HUES64 (cell line): ENCODE results near the gene KCNK7. TPM values are rescaled to one million over a fixed set of nuclear protein-coding genes. Genes with fewer than 3 reads are reported as not detected.
A peak's percentile ranks its signal among the peaks of the same experiment; 100 is the strongest.
"Not testable (repeated sequence)": the region's sequence is repeated elsewhere in the genome, so short reads cannot be mapped to it uniquely, and the experiment has no call there.

Experiments used
- H3K27ac ChIP-seq: 2 replicates; pipeline ENCODE4 v1.7.0; 2013; ENCODE audit warnings: low read depth, low read length, inconsistent platforms
- H3K27me3 ChIP-seq: 2 replicates; pipeline ENCODE4 v1.6.1; 2013; ENCODE audit warnings: mild to moderate bottlenecking, low read length; ENCODE audit not compliant: insufficient read depth
- H3K36me3 ChIP-seq: 2 replicates; pipeline ENCODE4 v1.6.1; 2013; ENCODE audit warnings: mild to moderate bottlenecking, low read length; ENCODE audit not compliant: insufficient read depth
- H3K4me1 ChIP-seq: 2 replicates; pipeline ENCODE4 v1.6.1; 2013; ENCODE audit warnings: mild to moderate bottlenecking, low read length, moderate library complexity; ENCODE audit not compliant: insufficient read depth
- H3K4me3 ChIP-seq: 2 replicates; pipeline ENCODE4 v1.5.1; 2013; ENCODE audit warnings: mild to moderate bottlenecking, low read length, moderate library complexity
- H3K9ac ChIP-seq: 2 replicates; pipeline ENCODE4 v1.6.1; 2013; ENCODE audit warnings: mild to moderate bottlenecking, low read depth, low read length
- H3K9me3 ChIP-seq: 2 replicates; pipeline ENCODE4 v1.6.1; 2013; ENCODE audit warnings: low read depth, low read length; ENCODE audit not compliant: insufficient read depth
- WGBS: fragments of 150-250, 120-280 bp; methylation state at CpG from one replicate; pipeline ENCODE4 v1.1.7; 2013; ENCODE audit warnings: missing lambda C conversion rate; 5-methylcytosine and 5-hydroxymethylcytosine counted together
- polyA plus RNA-seq, 2 experiments: library from polyadenylated mRNA; stranded (reverse); fragments of 50-300 nt; gene quantifications; one replicate each; pipeline ENCODE4 v1.2.3, GENCODE V29; 2013

KCNK7 gene, protein sequence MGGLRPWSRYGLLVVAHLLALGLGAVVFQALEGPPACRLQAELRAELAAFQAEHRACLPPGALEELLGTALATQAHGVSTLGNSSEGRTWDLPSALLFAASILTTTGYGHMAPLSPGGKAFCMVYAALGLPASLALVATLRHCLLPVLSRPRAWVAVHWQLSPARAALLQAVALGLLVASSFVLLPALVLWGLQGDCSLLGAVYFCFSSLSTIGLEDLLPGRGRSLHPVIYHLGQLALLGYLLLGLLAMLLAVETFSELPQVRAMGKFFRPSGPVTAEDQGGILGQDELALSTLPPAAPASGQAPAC
- polyA plus RNA-seq (2013, experiment 1 of 2) = 0.60 TPM
- 0.32 TPM for polyA plus RNA-seq (2013, experiment 2 of 2)

- H3K9me3 ChIP-seq = no peaks in the 10 kb centered on the region
- no peak within 1 kb of the TSS for H3K9ac ChIP-seq
- 79% methylated on average over 10 of the region's 12 CpGs for WGBS
- peaks cover 33% of the 10 kb centered on the region for H3K27me3 ChIP-seq
- H3K36me3 ChIP-seq = peaks cover 11% of the 10 kb centered on the region
- H3K27ac ChIP-seq = no peak within 1 kb of the TSS
- H3K4me1 ChIP-seq = 0 out of 2 replicates have a peak, but pooled peaks cover 3% of the 10 kb centered on the region
- H3K4me3 ChIP-seq = no peak within 1 kb of the TSS
Measured at GRCh38 chr11:65595543-65596281, at the start of gene KCNK7. Gene KCNK7, minus strand, starts transcription at chr11:65595800. Its CDS starts 28 bp downstream, at chr11:65595772.

- WGBS = 94% methylated on average over 11 of the region's 11 CpGs
- peaks cover 5% of the 10 kb centered on the region; the same call in 1 of the 2 replicates for H3K36me3 ChIP-seq
- peaks cover 10% of the 10 kb centered on the region for H3K4me1 ChIP-seq
- H3K27ac ChIP-seq = no peak overlapping the region
- H3K4me3 ChIP-seq = no peak overlapping the region
- H3K27me3 ChIP-seq = no peaks in the 10 kb centered on the region; the same call in 1 of the 2 replicates
- H3K9ac ChIP-seq = no peak overlapping the region
- no peaks in the 10 kb centered on the region for H3K9me3 ChIP-seq
Measured at GRCh38 chr11:65644837-65645236, 49.2 kb upstream of the KCNK7 start.

DNA sequence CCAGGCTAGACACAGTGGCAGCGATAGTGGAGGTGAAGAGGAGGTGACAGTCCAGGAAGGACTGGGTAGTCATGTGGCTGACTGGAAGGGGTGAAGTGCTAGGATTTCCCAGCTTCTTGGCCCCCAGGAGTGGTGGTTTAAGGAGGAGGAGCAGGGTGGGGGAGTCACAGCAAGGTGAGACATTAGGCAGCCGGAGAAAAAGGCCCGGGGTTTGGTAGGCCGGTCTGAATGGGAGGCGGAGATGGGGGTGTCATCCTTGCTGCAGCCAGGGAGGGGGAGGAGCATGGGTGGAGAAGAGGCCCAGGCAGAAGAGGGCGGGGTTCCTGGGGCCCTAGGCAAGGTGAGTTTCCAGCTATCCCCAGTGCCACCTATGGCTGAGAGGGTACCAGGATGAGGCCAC, 48.4 kb upstream of the KCNK7 start:
- no peak overlapping the region for H3K27ac ChIP-seq
- no peaks in the 10 kb centered on the region; the same call in 1 of the 2 replicates for H3K27me3 ChIP-seq
- H3K4me1 ChIP-seq = peaks cover 11% of the 10 kb centered on the region
- no peak overlapping the region for H3K4me3 ChIP-seq
- WGBS = 69% methylated on average over 6 of the region's 6 CpGs
- H3K9ac ChIP-seq = no peak overlapping the region
- no peaks in the 10 kb centered on the region for H3K9me3 ChIP-seq
- no peaks in the 10 kb centered on the region for H3K36me3 ChIP-seq

- Histone ChIP-seq H3K27ac (0 out of 2 replicates have a peak overlapping the region, but pooled peaks have one; percentile 55), H3K36me3 (0 out of 2 replicates have a peak, but pooled peaks cover under 1% of the 10 kb centered on the region), H3K9ac (no peak overlapping the region; the same call in 1 of the 2 replicates), H3K27me3 (no peaks in the 10 kb centered on the region), H3K4me1 (peaks cover 20% of the 10 kb centered on the region), H3K9me3 (no peaks in the 10 kb centered on the region), H3K4me3 (peak overlapping the region; percentile 31)
- 92% methylated on average over 49 of the region's 49 CpGs for WGBS
Measured at GRCh38 chr11:65642014-65642671, 46.5 kb upstream of the KCNK7 start.

DNA sequence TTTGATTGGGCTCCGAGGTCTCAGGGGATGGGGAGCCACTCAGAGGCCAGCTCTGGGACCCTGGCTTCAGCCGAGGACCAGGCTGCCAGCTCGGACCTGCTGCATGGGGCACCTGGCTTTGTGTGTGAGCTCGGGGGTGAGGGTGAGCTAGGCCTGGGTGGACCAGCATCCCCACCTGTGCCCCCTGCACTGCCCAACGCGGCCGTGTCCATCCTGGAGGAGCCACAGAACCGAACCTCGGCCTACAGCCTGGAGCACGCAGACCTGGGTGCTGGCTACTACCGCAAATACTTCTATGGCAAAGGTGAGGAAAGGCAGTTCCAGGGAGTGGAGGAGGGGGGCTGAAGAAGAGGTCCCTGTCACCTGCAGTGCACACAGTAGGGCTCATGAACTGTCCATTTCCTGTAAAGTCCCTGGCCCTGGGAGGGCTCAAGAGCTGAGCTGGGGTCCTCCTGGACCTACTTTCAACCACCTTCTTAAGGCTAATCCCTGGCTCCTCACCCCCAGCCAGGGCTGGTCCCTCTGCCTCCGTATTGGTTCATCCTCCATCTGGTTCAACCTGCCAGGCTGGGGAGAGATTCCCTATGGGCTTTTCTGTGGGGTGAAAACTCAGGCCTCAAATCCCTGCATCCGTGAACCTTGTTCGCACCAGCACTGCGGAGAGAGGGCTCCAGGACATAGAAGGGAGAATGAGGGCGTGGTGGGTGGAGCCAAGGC, 45.9 kb upstream of the KCNK7 start:
- no peaks in the 10 kb centered on the region for H3K9me3 ChIP-seq
- no peaks in the 10 kb centered on the region for H3K27me3 ChIP-seq
- H3K4me3 ChIP-seq = peak overlapping the region; percentile 31; the same call in 1 of the 2 replicates
- peak overlapping the region; percentile 55; the same call in 1 of the 2 replicates for H3K27ac ChIP-seq
- peaks cover 20% of the 10 kb centered on the region for H3K4me1 ChIP-seq
- H3K36me3 ChIP-seq = peaks cover 8% of the 10 kb centered on the region
- WGBS = 94% methylated on average over 16 of the region's 16 CpGs
- no peak overlapping the region for H3K9ac ChIP-seq

GRCh38 chr11:65640483-65641296, 45.1 kb upstream of the KCNK7 start:
- Histone ChIP-seq H3K27me3 (no peaks in the 10 kb centered on the region), H3K4me3 (no peak overlapping the region), H3K36me3 (peaks cover 15% of the 10 kb centered on the region), H3K4me1 (peaks cover 20% of the 10 kb centered on the region), H3K9ac (no peak overlapping the region), H3K9me3 (no peaks in the 10 kb centered on the region), H3K27ac (no peak overlapping the region)
- 95% methylated on average over 35 of the region's 35 CpGs for WGBS

- H3K9ac ChIP-seq = no peak overlapping the region
- H3K27ac ChIP-seq = no peak overlapping the region
- WGBS = 92% methylated on average over 8 of the region's 8 CpGs
- H3K9me3 ChIP-seq = no peaks in the 10 kb centered on the region
- H3K4me1 ChIP-seq = peaks cover 20% of the 10 kb centered on the region
- peaks cover 24% of the 10 kb centered on the region for H3K36me3 ChIP-seq
- no peaks in the 10 kb centered on the region for H3K27me3 ChIP-seq
- no peak overlapping the region for H3K4me3 ChIP-seq
Measured at GRCh38 chr11:65639623-65640482, 44.3 kb upstream of the KCNK7 start.

DNA sequence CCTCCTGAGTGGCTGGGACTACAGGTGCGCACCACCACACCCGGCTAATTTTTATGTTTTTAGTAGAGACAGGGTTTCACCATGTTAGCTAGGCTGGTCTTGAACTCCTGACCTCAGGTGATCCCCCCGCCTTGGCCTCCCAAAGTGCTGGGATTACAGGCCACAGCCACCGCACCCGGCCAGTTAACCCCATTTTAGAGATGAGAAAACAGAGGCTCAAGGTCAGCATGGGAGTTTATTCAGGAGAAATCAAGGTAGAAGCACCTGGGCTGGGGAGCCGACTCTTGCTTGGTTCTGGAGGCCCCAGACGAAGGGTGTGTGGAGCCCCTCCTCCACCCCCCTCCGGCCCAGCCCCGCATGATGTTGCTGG, 43.6 kb upstream of the KCNK7 start:
- not testable (repeated sequence) for H3K9ac ChIP-seq, H3K27ac ChIP-seq, H3K9me3 ChIP-seq, H3K27me3 ChIP-seq, H3K4me3 ChIP-seq
- H3K4me1 ChIP-seq = peaks cover 20% of the 10 kb centered on the region
- H3K36me3 ChIP-seq = peaks cover 30% of the 10 kb centered on the region
- 96% methylated on average over 9 of the region's 9 CpGs for WGBS

DNA sequence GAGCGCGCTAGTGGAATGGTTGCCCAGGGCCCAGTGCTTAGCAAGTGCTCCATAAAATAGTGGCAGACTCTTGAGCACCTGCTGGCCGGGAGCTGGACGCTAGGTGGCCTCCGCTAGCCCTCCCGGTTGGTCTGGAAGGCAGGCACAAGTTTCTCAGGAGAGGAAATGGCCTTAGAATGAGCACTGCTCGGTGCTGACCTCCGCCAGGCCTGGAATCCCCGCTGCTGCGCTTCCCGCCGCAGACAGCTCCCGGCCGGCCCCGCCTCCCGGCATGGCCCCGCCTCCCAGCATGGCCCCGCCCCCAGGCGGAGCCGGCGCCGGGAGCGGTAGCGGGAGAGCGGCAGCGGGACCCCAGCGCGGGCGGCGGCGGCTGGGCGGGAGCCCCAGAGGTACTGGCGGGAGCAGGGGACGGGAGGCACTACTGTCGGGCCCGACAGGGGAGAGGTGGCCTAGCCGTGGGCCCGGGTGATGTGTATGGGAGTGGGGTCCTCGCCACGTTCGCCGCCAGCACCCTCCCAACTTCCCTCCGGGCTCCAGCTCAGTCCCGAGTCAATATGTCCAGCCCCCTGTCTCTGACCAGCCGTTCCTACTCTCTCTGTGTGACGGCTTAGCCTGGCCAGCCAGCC, 42.3 kb upstream of the KCNK7 start, which contains the start of gene SIPA1:
SIPA1 (plus strand) TSS at position 308 of the 626 bp plus-strand sequence. CDS start 2,821 bp downstream, outside the sequence.
- H3K4me1 ChIP-seq = peaks cover 14% of the 10 kb centered on the region
- peak within 1 kb of the TSS; percentile 78 for H3K27ac ChIP-seq
- WGBS = 4% methylated on average over 44 of the region's 46 CpGs

More for the DNA sequence above, 42.3 kb upstream of the KCNK7 start, which contains the start of gene SIPA1:
- H3K4me3 ChIP-seq = peak within 1 kb of the TSS; percentile 76
- H3K9ac ChIP-seq = peak within 1 kb of the TSS; percentile 80
- no peaks in the 10 kb centered on the region for H3K27me3 ChIP-seq
- H3K36me3 ChIP-seq = peaks cover 43% of the 10 kb centered on the region
- no peaks in the 10 kb centered on the region for H3K9me3 ChIP-seq
